HG03558 (cell line): ENCODE results near the gene TNFRSF13B.

ENCODE experiments used
- ATAC-seq: cut with Tn5 transposase; IDR thresholded peaks from one replicate; pipeline ENCODE4 v1.9.1; 2021; ENCODE audit warnings: moderate number of reproducible peaks; ENCODE audit not compliant: unreplicated experiment; ENCODE audit errors: extremely low read depth

Gene TNFRSF13B

GRCh38 chr17:16940116-16940881 lies 31.6 kb downstream of the TNFRSF13B start:
- ATAC-seq: no peak

GRCh38 chr17:16939606-16940115 lies 32.3 kb downstream of the TNFRSF13B start:
- ATAC-seq: no peak

- ATAC-seq: no peak
Observed at GRCh38 chr17:16939208-16939576, 32.7 kb downstream of the TNFRSF13B start.

GRCh38 chr17:16938496-16939207 lies 33.3 kb downstream of the TNFRSF13B start:
- ATAC-seq: no peak

GRCh38 chr17:16938031-16938430 lies 33.9 kb downstream of the TNFRSF13B start:
- ATAC-seq: no peak

- ATAC-seq: no peak
Observed at GRCh38 chr17:16937431-16937830, 34.5 kb downstream of the TNFRSF13B start.

- ATAC-seq: no peak
Observed at GRCh38 chr17:16936536-16937310, 35.2 kb downstream of the TNFRSF13B start.

GRCh38 chr17:16935786-16936185 lies 36.1 kb downstream of the TNFRSF13B start:
- ATAC-seq: no peak

- no peak for ATAC-seq
Observed at GRCh38 chr17:16935241-16935663, 36.7 kb downstream of the TNFRSF13B start.

- no peak for ATAC-seq
Observed at GRCh38 chr17:16934836-16935235, 37.1 kb downstream of the TNFRSF13B start.

GRCh38 chr17:16934133-16934795 lies 37.7 kb downstream of the TNFRSF13B start:
- ATAC-seq: no peak

GRCh38 chr17:16933317-16934132 lies 38.4 kb downstream of the TNFRSF13B start:
- no peak for ATAC-seq

GRCh38 chr17:16932611-16933010 lies 39.3 kb downstream of the TNFRSF13B start:
- ATAC-seq: no peak

- ATAC-seq: no peak
Observed at GRCh38 chr17:16932156-16932555, 39.8 kb downstream of the TNFRSF13B start.

- no peak for ATAC-seq
Observed at GRCh38 chr17:16931318-16932060, 40.4 kb downstream of the TNFRSF13B start.

- no peak for ATAC-seq
Observed at GRCh38 chr17:16930571-16931317, 41.2 kb downstream of the TNFRSF13B start.

- ATAC-seq: no peak
Observed at GRCh38 chr17:16929757-16930520, 42.0 kb downstream of the TNFRSF13B start.
